HG02798 (cell line): ENCODE measurements around the gene MAOB.

ENCODE experiments used
- ATAC-seq: cut with Tn5 transposase; IDR thresholded peaks from one replicate; pipeline ENCODE4 v1.9.1; 2021; ENCODE audit warnings: mild to moderate bottlenecking; ENCODE audit not compliant: unreplicated experiment, poor library complexity

The MAOB gene

GRCh38 chrX:43862434-43862833 is 19.8 kb downstream of the MAOB start:
- no peak for ATAC-seq

DNA sequence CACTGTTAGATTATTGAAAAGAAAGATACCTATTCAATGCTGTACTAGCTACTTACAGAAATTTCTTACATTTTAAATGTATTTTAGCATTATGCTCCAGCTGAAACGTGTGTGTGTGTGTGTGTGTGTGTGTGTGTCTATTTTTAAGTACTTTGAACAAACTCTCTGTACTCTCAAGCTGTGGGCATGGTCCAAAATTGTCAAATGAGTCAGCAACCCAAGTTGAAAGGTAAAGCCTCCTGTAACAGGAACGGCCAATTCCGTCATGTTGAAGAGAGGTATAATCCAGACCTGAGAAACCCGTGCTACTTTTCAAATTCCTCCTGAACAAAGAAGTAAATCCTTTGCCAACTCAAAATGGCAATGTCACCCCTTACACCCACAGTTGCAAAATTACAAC is 20.5 kb downstream of the MAOB start:
- no peak for ATAC-seq

GRCh38 chrX:43860646-43861370 is 21.4 kb downstream of the MAOB start:
- no peak for ATAC-seq

DNA sequence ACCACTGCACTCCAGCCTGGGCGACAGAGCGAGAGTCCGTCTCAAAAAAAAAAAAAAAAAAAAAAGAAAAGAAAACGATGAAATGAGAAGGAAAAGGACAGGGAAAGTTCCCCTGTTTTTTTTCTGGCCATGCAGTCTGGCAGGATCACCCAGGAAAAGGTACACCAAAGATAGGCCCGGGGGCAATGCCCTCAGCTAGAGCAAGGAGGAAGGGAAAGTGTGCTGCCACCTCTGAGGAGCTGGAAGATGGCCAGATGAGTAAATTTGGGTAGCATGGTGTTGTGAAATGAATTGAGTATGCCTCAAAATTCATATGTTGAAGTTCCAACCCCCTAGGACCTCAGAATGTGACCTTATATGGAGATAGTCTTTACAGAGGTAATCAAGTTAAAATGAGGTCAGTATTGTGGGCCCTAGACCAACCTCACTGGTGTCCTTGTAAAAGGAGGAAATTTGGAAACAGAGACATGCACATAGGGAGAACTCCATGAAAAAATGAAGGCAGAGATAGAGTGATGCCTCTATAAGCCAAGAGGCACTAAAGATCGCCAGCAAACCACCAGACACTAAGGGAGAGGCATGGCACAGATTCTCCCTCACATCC is 28.9 kb downstream of the MAOB start:
- no peak for ATAC-seq

- no peak for ATAC-seq
Observed at GRCh38 chrX:43850629-43851028, 31.6 kb downstream of the MAOB start.

- no peak for ATAC-seq
Observed at GRCh38 chrX:43849173-43849572, 33.1 kb downstream of the MAOB start.

- no peak for ATAC-seq
Observed at GRCh38 chrX:43847352-43847751, 34.9 kb downstream of the MAOB start.

DNA sequence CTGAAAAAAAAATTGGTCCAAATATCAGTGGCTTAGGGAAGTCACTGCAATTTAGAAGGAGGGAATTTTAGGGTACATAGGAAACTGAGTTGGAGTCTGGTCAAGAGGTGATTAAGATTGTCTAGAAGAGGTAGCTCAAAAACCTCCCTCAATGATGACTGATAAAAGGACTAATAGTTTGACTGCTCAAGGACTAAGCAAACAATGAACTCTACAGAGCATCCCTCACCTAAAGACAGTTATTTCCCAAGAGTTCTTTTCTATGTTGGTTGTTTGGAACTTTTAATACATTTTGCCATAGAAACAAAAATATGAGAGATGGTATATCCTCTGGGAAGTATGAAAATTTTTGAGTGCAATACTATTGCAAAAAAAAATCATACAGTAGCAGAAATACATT is 35.7 kb downstream of the MAOB start:
- no peak for ATAC-seq

DNA sequence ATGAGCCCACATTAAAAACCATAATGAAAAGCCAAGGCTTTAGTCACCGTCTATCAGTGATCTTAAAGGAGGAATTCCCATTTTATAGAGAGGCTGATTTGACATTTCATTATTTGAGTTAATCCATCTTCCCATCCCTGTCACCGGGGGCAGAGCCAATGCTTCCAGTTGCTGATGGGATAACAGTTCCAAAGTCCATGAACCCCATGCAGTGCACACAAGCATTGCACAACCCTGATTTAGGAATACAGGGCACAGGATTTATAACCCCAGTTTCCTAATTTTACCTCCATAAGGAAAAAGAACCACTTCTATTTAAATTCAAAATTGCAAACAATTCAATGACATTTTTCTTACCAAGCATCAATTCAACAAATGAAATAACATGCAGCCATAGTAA is 36.5 kb downstream of the MAOB start:
- ATAC-seq: no peak

DNA sequence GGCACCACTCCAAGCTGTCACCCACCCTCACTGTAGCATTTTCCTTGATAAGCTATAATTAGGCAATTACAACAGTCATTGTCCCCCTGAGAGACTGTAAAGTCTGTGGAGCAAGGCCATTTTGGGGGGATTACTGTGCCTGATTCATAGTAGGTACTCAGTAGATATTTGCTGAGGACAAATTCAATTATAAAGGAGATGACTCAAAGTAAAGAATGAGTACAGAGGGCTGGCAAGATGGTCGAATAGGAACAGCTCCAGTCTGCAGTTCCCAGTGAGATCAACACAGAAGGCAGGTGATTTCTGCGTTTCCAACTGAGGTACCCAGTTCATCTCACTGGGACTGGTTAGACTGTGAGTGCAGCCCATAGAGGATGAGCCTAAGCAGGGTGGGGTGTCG is 42.0 kb downstream of the MAOB start:
- no peak for ATAC-seq

DNA sequence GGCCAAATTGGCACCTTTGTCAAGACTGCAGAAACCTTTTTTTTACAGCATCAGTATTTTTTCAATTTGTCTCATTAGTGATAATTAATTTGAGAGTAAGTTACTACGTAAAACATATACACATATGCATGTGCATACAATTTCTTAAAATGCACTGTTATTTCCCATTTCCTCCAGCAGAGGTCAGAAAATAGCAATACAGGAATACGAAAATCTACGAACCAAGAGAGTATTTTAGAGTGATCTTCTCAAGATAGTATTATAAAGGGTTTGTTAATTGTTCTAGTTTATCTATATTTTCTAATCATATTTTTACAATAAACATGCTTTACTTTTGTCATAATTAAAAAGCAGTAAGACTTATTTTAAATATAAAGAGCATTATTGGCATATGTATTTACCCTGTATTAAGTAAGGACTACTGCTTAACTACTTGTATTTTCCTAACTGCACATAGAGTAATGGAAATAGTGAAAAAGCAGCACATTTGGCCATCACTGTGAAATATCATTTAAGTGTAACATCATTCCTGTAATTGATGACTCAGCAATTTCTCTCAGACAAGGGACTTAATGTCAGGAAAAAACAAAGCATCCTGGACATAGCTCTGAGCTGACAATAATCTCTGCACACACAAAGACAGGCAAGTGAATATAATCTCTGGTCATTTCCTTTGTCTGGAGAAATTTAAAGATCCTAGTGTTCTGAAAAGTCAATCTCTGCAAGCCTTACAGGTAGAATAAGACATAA is 45.6 kb downstream of the MAOB start:
- ATAC-seq: no peak

DNA sequence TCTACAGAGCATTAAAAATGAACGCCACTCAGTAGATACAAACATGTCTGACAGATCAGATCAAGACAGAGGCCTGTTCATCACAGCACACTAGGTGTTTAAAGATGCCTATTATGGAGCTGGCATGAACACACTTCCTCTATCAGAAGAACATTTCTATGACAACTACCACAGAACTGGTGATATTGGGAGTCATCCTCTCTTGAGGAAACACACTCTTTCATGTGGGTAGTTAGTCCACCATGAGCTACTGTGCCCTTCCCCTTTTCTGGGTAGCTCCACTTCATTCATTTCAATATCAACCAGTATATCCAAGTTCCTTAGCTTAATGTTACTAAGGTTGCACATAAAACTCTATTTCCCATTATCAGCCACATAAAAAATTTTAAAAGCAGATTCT is 46.7 kb downstream of the MAOB start:
- no peak for ATAC-seq

GRCh38 chrX:43827791-43828190 is 54.5 kb downstream of the MAOB start:
- no peak for ATAC-seq

DNA sequence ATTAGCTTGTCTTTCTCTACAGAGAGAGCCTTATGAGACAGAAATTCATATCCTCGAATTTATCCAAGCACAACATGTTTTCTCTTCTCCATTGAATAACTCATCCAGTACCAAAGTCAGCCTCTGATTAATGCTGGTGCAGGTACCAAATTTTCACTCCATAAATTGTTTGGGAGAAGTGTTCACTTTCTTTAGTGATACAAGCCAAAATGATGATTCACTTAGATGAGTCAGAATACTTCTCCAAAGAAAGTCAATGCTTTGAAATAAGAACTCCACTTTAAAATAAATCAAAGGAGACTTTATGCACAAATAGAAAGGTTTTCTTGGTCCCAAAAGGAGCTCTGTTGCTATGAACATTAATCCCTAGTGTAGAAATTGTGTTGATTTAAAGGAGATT is 60.2 kb downstream of the MAOB start:
- ATAC-seq: no peak

DNA sequence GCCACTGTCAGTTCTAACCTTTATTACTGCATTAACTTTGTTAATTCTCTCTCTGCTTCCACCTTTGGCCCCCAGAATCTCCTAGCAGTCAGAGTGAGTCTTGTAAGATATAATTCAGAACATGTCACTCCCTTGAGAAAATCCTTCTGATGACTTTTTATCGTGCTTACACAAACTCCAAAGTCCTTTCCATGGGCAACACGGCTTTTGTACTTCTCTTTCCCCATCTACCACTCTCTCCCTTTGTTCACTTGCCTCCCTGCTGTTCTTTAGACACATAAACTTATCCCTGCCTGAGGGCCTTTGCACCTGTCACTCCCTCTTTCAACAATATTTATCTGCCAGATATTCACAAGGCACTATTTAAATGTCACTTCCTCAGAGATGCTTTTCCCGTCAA is 64.8 kb downstream of the MAOB start:
- no peak for ATAC-seq

DNA sequence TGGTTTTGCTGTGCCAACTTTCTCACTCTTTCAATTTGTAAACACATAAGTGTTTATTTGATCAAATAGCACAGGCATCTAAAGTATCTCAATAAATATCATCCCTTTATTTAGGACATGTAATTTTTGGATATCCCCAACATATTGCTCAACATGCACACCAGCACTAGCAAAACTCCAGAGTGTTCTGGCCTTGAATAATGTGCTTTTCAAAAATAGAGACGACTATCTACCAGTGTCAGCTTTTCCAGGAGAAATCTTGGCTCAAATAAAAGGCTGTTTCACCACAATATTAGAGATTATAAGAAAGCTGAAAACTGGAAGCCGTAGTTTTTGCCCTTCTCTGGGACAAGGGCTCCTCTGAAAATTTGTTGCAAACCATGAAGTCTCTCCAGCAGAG is 67.0 kb downstream of the MAOB start:
- ATAC-seq: no peak

DNA sequence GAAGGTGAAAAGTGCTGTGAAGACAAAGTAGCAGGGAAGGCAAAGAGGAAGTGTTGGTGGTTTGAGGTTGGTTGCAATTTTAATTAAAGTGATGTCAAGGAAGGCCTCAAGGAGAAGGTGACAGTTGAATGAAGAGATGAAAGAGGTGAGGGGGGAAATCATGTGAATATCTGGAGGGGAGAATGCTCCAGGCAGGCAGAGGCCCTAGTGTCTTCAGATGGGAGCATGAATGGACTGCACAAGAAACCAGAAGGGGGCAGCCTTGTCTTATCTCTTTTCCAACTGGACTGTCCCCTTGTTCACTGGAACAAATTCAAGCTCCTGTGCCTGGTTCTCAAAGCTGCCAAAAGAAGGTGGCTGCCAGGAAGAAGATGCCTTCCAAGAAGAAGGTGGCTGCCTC is 68.4 kb downstream of the MAOB start:
- no peak for ATAC-seq

DNA sequence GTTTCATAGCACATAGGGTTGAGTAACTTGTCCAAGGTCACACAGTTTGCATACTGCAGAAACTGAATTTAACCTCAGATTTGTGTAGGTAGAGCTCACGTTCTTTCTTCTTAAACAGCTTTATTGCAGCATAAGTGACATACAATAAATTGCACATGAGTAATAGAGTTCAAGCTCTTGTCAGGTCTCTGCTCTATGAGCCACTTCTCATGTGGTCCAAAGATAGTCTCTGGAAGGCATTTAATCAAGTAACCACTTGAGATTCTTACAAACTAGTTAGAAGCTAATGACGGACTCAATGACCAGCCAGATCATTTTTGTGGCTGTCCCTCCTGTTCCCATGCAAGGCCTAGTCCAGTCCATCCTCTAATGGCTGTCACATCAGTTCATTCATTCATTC is 68.9 kb downstream of the MAOB start:
- no peak for ATAC-seq

GRCh38 chrX:43809463-43809862 is 72.8 kb downstream of the MAOB start:
- no peak for ATAC-seq

DNA sequence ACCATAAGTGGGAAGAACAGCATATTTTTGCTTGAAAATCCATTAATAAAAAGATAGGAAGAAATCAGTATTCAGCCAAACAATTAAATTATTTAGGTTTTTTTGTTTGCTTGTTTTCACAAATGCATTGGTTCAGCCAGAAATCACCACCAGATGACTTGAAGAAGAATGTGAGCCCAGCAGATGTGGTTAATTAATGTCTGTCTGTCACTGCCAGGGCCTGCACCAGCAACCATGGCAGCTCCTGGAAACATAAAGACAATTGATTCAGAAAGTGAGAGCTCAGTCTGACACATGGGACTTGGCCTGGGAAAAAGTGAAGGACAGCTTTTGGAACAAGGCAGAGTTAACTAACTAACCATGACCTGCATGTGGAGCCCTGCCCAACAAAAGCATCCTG is 74.0 kb downstream of the MAOB start:
- ATAC-seq: no peak

DNA sequence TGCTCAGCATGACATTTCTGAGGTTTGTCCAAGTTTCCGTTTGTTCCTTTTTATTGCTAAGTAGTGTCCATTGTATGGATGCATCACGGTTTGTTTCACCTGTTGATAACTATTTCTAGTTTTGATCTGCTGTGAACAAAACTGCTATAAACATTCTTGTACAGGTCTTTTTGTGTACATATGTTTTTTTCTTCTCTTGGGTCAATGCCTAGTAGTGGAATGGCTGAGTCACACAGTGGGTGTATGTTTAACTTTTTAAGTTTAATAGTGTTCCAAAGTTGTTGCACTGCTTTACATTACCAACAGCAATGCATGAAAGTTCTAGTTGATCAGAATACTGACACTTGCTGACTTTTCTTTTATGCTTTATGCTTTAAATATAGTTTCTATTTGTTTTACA is 76.7 kb downstream of the MAOB start:
- ATAC-seq: no peak

DNA sequence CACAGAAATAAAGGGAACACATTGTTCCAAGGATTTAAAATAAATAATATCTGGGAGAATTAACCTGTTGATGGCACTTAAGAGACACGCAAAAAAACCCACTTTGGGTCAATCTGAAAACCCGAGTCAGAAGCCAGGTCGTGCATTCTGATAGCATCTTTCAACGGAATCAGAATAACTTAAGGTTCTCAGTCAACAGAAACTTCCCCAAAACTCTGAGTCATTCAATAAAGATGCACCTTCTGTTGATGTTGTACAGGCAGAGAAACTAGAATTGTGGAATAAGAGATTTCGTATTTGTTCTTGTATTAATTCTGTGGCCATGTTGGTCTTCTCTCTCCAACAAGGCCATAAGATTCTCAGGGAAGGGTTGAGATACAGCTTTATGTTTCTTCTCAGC is 78.2 kb downstream of the MAOB start:
- ATAC-seq: no peak
